H1 (cell line): ENCODE measurements around the gene AP3B2. TPM values are rescaled to one million over a fixed set of nuclear protein-coding genes. Genes with fewer than 3 reads are reported as not detected.

Experiments used
- CTCF ChIA-PET: fragments of 300-600 bp; sonication (Branson Sonifier 250); formaldehyde crosslinking; loops from one replicate; lab custom pipeline; 2021; ENCODE audit not compliant: partially characterized antibody; lab: Charles Lee
- POLR2A ChIA-PET: fragments of 300-600 bp; sonication (Branson Sonifier 250); formaldehyde crosslinking; loops from one replicate; lab custom pipeline; 2021; ENCODE audit warnings: inconsistent platforms; ENCODE audit not compliant: partially characterized antibody; lab: Charles Lee
- DNase-seq, 2 experiments: peaks; one replicate each; pipeline versions ENCODE4 v3.0.0 to v3.0.0-alpha.2; 2010 to 2022; ENCODE audit warnings: low spot score in 2 of 2, low read depth in 1 of 2, mixed read lengths in 1 of 2
- FAIRE-seq: peaks from 2 replicates; lab custom pipeline; 2011; peaks lifted over from hg19 to GRCh38; lab: Jason Lieb, UNC
- H2AFZ ChIP-seq: 2 replicates; pipeline ENCODE4 v1.8.1; 2012; ENCODE audit warnings: low read length, inconsistent platforms
- H2AK5ac ChIP-seq: 2 replicates; pipeline ENCODE4 v1.6.1; 2013; ENCODE audit warnings: low read depth, low read length
- H2BK120ac ChIP-seq: replicated peaks from 2 replicates; pipeline ENCODE3; 2013; ENCODE audit warnings: low read depth, low read length, inconsistent platforms
- H2BK12ac ChIP-seq: 2 replicates; pipeline ENCODE4 v1.6.1; 2013; ENCODE audit warnings: low read depth, low read length
- H2BK15ac ChIP-seq: 2 replicates; pipeline ENCODE4 v1.6.1; 2013; ENCODE audit warnings: low read length
- H2BK20ac ChIP-seq: 2 replicates; pipeline ENCODE4 v1.6.1; 2013; ENCODE audit warnings: low read length
- H2BK5ac ChIP-seq: 2 replicates; pipeline ENCODE4 v1.6.1; 2013; ENCODE audit warnings: low read depth, low read length
- H3K14ac ChIP-seq: 2 replicates; pipeline ENCODE4 v1.6.1; 2013; ENCODE audit warnings: inconsistent platforms; ENCODE audit not compliant: insufficient read length
- H3K18ac ChIP-seq: 2 replicates; pipeline ENCODE4 v1.6.1; 2013; ENCODE audit warnings: low read length; ENCODE audit errors: extremely low read depth
- H3K23ac ChIP-seq: 2 replicates; pipeline ENCODE4 v1.6.1; 2013; ENCODE audit warnings: inconsistent platforms; ENCODE audit not compliant: insufficient read length
- H3K23me2 ChIP-seq: 2 replicates; pipeline ENCODE4 v1.6.1; 2013; ENCODE audit warnings: low read depth, low read length
- H3K27ac ChIP-seq: 2 replicates; pipeline ENCODE4 v1.6.1; 2011; ENCODE audit warnings: low read depth, low read length, inconsistent platforms
- H3K27me3 ChIP-seq, 4 experiments: replicated peaks in 1 of 4; 1 replicate in 1 of 4; 2 replicates in 3 of 4; pipeline versions ENCODE4 v1.6.1 to v1.8.1; 2011 to 2013; ENCODE audit warnings: low read length in 3 of 4, mild to moderate bottlenecking in 3 of 4, inconsistent platforms in 2 of 4, mixed read lengths in 2 of 4, moderate library complexity in 1 of 4; ENCODE audit not compliant: control insufficient read depth in 3 of 4, insufficient read depth in 3 of 4; ENCODE audit errors: extremely low read depth in 1 of 4
- H3K36me3 ChIP-seq, 4 experiments: 2 replicates each; pipeline versions ENCODE4 v1.6.1 to v1.8.1; 2011 to 2013; ENCODE audit warnings: mild to moderate bottlenecking in 4 of 4, low read length in 3 of 4, moderate library complexity in 2 of 4, control low read depth in 1 of 4, inconsistent platforms in 1 of 4; ENCODE audit not compliant: insufficient read depth in 4 of 4, control insufficient read depth in 2 of 4
- H3K4ac ChIP-seq: replicated peaks from 2 replicates; pipeline ENCODE3; 2013; ENCODE audit warnings: low read length, low read depth, mixed read lengths, inconsistent platforms; ENCODE audit not compliant: insufficient read length
- H3K4me1 ChIP-seq, 4 experiments: replicated peaks in 1 of 4; 1 replicate in 1 of 4; 2 replicates in 3 of 4; pipeline versions ENCODE4 v1.6.1 to v1.8.1; 2011 to 2013; ENCODE audit warnings: low read length in 3 of 4, inconsistent platforms in 2 of 4, mixed read lengths in 1 of 4; ENCODE audit not compliant: insufficient read depth in 4 of 4, control insufficient read depth in 3 of 4
- H3K4me2 ChIP-seq, 2 experiments: 2 replicates each; pipeline versions ENCODE4 v1.6.1 to v1.8.1; 2011 to 2013; ENCODE audit warnings: low read depth in 2 of 2, low read length in 2 of 2, control low read depth in 1 of 2, inconsistent platforms in 1 of 2, mild to moderate bottlenecking in 1 of 2; ENCODE audit not compliant: insufficient read depth in 1 of 2
- H3K4me3 ChIP-seq, 4 experiments: fragments of 200-600, 300-600 bp in 1 of 4; sonication (generic), shearing (Covaris generic), sonication (Bioruptor Twin) in 1 of 4; 2 replicates each; pipeline versions ENCODE4 v1.5.1 to v1.8.1; 2011 to 2016; ENCODE audit warnings: low read length in 4 of 4, low read depth in 3 of 4, control low read depth in 2 of 4, inconsistent platforms in 2 of 4, mild to moderate bottlenecking in 2 of 4, mixed read lengths in 1 of 4, moderate library complexity in 1 of 4; ENCODE audit not compliant: insufficient read depth in 2 of 4; ENCODE audit errors: extremely low read depth in 1 of 4
- H3K56ac ChIP-seq: replicated peaks from 2 replicates; pipeline ENCODE3; 2013; ENCODE audit warnings: low read depth, mild to moderate bottlenecking, mixed read lengths, low read length, inconsistent platforms; ENCODE audit not compliant: insufficient read length
- H3K79me1 ChIP-seq: 2 replicates; pipeline ENCODE4 v1.6.1; 2013; ENCODE audit warnings: low read depth, low read length, control low read depth
- H3K79me2 ChIP-seq, 2 experiments: 2 replicates each; pipeline versions ENCODE4 v1.6.1 to v1.8.1; 2012 to 2013; ENCODE audit warnings: low read length in 2 of 2, mild to moderate bottlenecking in 2 of 2, inconsistent platforms in 1 of 2; ENCODE audit not compliant: insufficient read depth in 2 of 2, control insufficient read depth in 1 of 2
- H3K9ac ChIP-seq, 4 experiments: replicated peaks in 1 of 4; 1 replicate in 1 of 4; 2 replicates in 3 of 4; pipeline versions ENCODE4 v1.6.1 to v1.8.1; 2011 to 2013; ENCODE audit warnings: low read depth in 3 of 4, low read length in 3 of 4, control low read depth in 2 of 4, mild to moderate bottlenecking in 2 of 4, moderate library complexity in 2 of 4, inconsistent platforms in 1 of 4; ENCODE audit errors: extremely low read depth in 1 of 4
- H3K9me3 ChIP-seq, 2 experiments: 2 replicates each; pipeline versions ENCODE4 v1.6.1 to v1.8.1; 2012 to 2013; ENCODE audit warnings: mild to moderate bottlenecking in 2 of 2, moderate library complexity in 2 of 2, control low read depth in 1 of 2, inconsistent platforms in 1 of 2, low read depth in 1 of 2, low read length in 1 of 2, mixed read lengths in 1 of 2; ENCODE audit not compliant: insufficient read depth in 2 of 2
- H4K20me1 ChIP-seq, 2 experiments: replicated peaks in 1 of 2; 2 replicates each; pipeline versions ENCODE3 to v1.8.1; 2011 to 2013; ENCODE audit warnings: inconsistent platforms in 2 of 2, low read length in 2 of 2, mild to moderate bottlenecking in 1 of 2; ENCODE audit not compliant: insufficient read depth in 2 of 2, control insufficient read depth in 1 of 2
- H4K5ac ChIP-seq: 2 replicates; pipeline ENCODE4 v1.6.1; 2013; ENCODE audit warnings: low read length, low read depth, mixed read lengths, inconsistent platforms; ENCODE audit not compliant: insufficient read length
- H4K8ac ChIP-seq: 2 replicates; pipeline ENCODE4 v1.8.0; 2013; ENCODE audit warnings: mild to moderate bottlenecking, moderate library complexity, low read length, inconsistent platforms; ENCODE audit not compliant: insufficient read depth; ENCODE audit errors: extremely low read depth
- H4K91ac ChIP-seq: replicated peaks from 2 replicates; pipeline ENCODE3; 2013; ENCODE audit warnings: low read length, mixed read lengths, inconsistent platforms; ENCODE audit not compliant: insufficient read length
- JUN ChIP-seq: IDR thresholded peaks from 2 replicates; pipeline ENCODE4 v1.6.1; 2011; ENCODE audit warnings: low read depth, mild to moderate bottlenecking, improper control_type of control experiment, low read length
- RAD21 ChIP-seq, 2 experiments: IDR thresholded peaks in 1 of 2; conservative IDR thresholded peaks in 1 of 2; 2 replicates each; pipeline ENCODE4 v1.6.1; 2011; ENCODE audit warnings: low read depth in 2 of 2, low read length in 2 of 2, improper control_type of control experiment in 1 of 2, inconsistent platforms in 1 of 2, mild to moderate bottlenecking in 1 of 2, moderate library complexity in 1 of 2
- RBBP5 ChIP-seq: IDR thresholded peaks from 2 replicates; pipeline ENCODE4 v1.7.1; 2012; ENCODE audit warnings: low read depth, mild to moderate bottlenecking, inconsistent platforms, low read length, moderate library complexity, borderline replicate concordance
- RFX5 ChIP-seq: IDR thresholded peaks from 2 replicates; pipeline ENCODE4 v1.6.1; 2011; ENCODE audit warnings: low read depth, low read length, improper control_type of control experiment, borderline replicate concordance
- SIX5 ChIP-seq: IDR thresholded peaks from 2 replicates; pipeline ENCODE4 v1.6.1; 2011; ENCODE audit warnings: mild to moderate bottlenecking, low read depth, low read length
- SP4 ChIP-seq: IDR thresholded peaks from 2 replicates; pipeline ENCODE4 v1.6.1; 2012; ENCODE audit warnings: low read length, inconsistent platforms
- TEAD4 ChIP-seq: IDR thresholded peaks from 2 replicates; pipeline ENCODE4 v1.6.1; 2012; ENCODE audit warnings: low read depth, low read length, inconsistent platforms, mixed read lengths
- ZNF274 ChIP-seq: IDR thresholded peaks from 2 replicates; pipeline ENCODE4 v1.7.0; 2012; ENCODE audit warnings: low read length, borderline replicate concordance; ENCODE audit errors: extremely low read depth
- WGBS, 2 experiments: shearing (Covaris generic) in 1 of 2; methylation state at CpG; one replicate each; pipeline versions ENCODE4 v1.1.6 to v1.1.7; 2013 to 2015; ENCODE audit warnings: low lambda C conversion rate in 2 of 2, mixed read lengths in 2 of 2, inconsistent platforms in 1 of 2, low coverage in 1 of 2, missing lambda C conversion rate in 1 of 2; ENCODE audit not compliant: insufficient replicate concordance in 2 of 2, insufficient coverage in 1 of 2, insufficient read length in 1 of 2; ENCODE audit errors: extremely low coverage in 1 of 2, missing lambda C conversion rate in 1 of 2; 5-methylcytosine and 5-hydroxymethylcytosine counted together
- polyA plus RNA-seq, 7 experiments: library from polyadenylated mRNA; depleted of rRNA in 3 of 7; stranded (reverse) in 5 of 7; unstranded in 2 of 7; fragments of >200 nt in 5 of 7; fragments of 200-250 nt in 2 of 7; gene quantifications; 1 replicate in 5 of 7; 2 replicates in 1 of 7; 4 replicates in 1 of 7; pipeline versions ENCODE4 v1.2.1 to v1.2.3, GENCODE V29; 2011 to 2013; ENCODE audit warnings: missing spikeins in 2 of 7, mixed read lengths in 2 of 7
- total RNA-seq: library from RNA; stranded (reverse); fragmentation: NEBNext Ultra II Directional; extraction: Animal tissue kit (Norgen Biotek cat#: 25700); gene quantifications from 2 replicates; pipeline ENCODE4 v1.2.1, GENCODE V29; 2021
- TF ChIP-seq, protein P1 (sequence below): IDR thresholded peaks from 2 replicates; pipeline ENCODE4 v1.6.1; 2012; ENCODE audit warnings: low read length, inconsistent platforms
- TF ChIP-seq, protein P2 (sequence below): IDR thresholded peaks from 2 replicates; pipeline ENCODE4 v1.6.1; 2011; ENCODE audit warnings: low read depth, mild to moderate bottlenecking, low read length; ENCODE audit not compliant: insufficient read depth
- TF ChIP-seq, protein P3 (sequence below): IDR thresholded peaks from 2 replicates; pipeline ENCODE4 v1.6.1; 2012; ENCODE audit warnings: inconsistent platforms

The AP3B2 gene
- total and polyA plus RNA-seq, 2 of the 8 experiments (the other 6 are each of a cell fraction or from before 2014, with no cell fraction given) = 21.8 to 25.7 TPM

GRCh38 chr15:82666606-82667005 lies 43.1 kb downstream of the AP3B2 start:
- Histone ChIP-seq H3K4me1 (no peaks in the 10 kb centered on the region), H3K36me3 (no peaks in the 10 kb centered on the region), H4K8ac (no peak overlapping the region; the same call in 1 of the 2 replicates), H4K5ac (no peak overlapping the region), H3K4ac (no peak overlapping the region), H3K23me2 (no peaks in the 10 kb centered on the region; the same call in 1 of the 2 replicates), H2AK5ac (no peak overlapping the region), H2BK20ac (no peak overlapping the region), H2BK12ac (no peak overlapping the region), H3K23ac (no peak overlapping the region), H3K9ac (no peak overlapping the region), H3K79me2 (no peaks in the 10 kb centered on the region), H3K18ac (no peak overlapping the region), H3K79me1 (no peaks in the 10 kb centered on the region), H2BK120ac (no peak overlapping the region), H3K9me3 (no peaks in the 10 kb centered on the region), H2AFZ (no peak overlapping the region), H2BK15ac (no peak overlapping the region), H4K91ac (no peak overlapping the region), H2BK5ac (no peak overlapping the region), H4K20me1 (peaks cover 0 to 8% of the 10 kb centered on the region in 2 experiments), H3K27ac (no peak overlapping the region), H3K4me3 (no peak overlapping the region), H3K4me2 (no peak overlapping the region), H3K56ac (no peak overlapping the region), H3K14ac (no peak overlapping the region), H3K27me3 (no peaks in the 10 kb centered on the region; a peak in 3 of 7 replicates)
- POLR2A ChIA-PET = interaction anchor here (1.7 kb wide), 1 partner anchor 127 kb away, joined by 6 read pairs; the partner anchor contains the start of gene RPS17
- no peak for FAIRE-seq
- CTCF ChIA-PET = interaction anchor here (1.1 to 1.6 kb wide), 2 partner anchors 12 to 13 kb away, joined by 3 read pairs; no protein-coding TSS in a partner anchor
- 89% methylated on average over 10 of the region's 10 CpGs; no CpG with 5 or more reads in 1 of the 2 experiments for WGBS, 2 experiments
- no peak for DNase-seq
- no peak for TF ChIP-seq RFX5
- TF ChIP-seq, protein P1, sequence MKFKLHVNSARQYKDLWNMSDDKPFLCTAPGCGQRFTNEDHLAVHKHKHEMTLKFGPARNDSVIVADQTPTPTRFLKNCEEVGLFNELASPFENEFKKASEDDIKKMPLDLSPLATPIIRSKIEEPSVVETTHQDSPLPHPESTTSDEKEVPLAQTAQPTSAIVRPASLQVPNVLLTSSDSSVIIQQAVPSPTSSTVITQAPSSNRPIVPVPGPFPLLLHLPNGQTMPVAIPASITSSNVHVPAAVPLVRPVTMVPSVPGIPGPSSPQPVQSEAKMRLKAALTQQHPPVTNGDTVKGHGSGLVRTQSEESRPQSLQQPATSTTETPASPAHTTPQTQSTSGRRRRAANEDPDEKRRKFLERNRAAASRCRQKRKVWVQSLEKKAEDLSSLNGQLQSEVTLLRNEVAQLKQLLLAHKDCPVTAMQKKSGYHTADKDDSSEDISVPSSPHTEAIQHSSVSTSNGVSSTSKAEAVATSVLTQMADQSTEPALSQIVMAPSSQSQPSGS = no peak
- no peak for TF ChIP-seq RAD21 (IDR thresholded peaks at IDR 0.05 in 1 of 2, conservative IDR thresholded peaks at IDR 0.05 in 1 of 2; ENCODE audit: low read depth in 2 of 2, low read length in 2 of 2)
- TF ChIP-seq ZNF274 = no peak
- TF ChIP-seq RBBP5 = no peak
- no peak for TF ChIP-seq TEAD4
- TF ChIP-seq SP4 = no peak
- TF ChIP-seq, protein P2, sequence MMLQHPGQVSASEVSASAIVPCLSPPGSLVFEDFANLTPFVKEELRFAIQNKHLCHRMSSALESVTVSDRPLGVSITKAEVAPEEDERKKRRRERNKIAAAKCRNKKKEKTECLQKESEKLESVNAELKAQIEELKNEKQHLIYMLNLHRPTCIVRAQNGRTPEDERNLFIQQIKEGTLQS = no peak
- TF ChIP-seq, protein P3, sequence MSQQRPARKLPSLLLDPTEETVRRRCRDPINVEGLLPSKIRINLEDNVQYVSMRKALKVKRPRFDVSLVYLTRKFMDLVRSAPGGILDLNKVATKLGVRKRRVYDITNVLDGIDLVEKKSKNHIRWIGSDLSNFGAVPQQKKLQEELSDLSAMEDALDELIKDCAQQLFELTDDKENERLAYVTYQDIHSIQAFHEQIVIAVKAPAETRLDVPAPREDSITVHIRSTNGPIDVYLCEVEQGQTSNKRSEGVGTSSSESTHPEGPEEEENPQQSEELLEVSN = no peak
- TF ChIP-seq SIX5 = no peak
- TF ChIP-seq JUN = no peak
